GM12892 (cell line): Measurements from ENCODE around the gene ALDH3B1.

Source experiments
- POLR2A ChIP-seq: IDR thresholded peaks from 2 replicates; pipeline ENCODE4 v1.6.1; 2011; ENCODE audit warnings: low read depth, low read length, control low read depth
- POLR2AphosphoS5 ChIP-seq: IDR thresholded peaks from 2 replicates; pipeline ENCODE4 v1.6.1; 2011; ENCODE audit warnings: low read depth, low read length, control low read depth
- TAF1 ChIP-seq: IDR thresholded peaks from 2 replicates; pipeline ENCODE4 v1.6.1; 2011; ENCODE audit warnings: low read depth, mild to moderate bottlenecking, control low read depth, low read length, borderline replicate concordance

GRCh38 chr11:68040957-68041591, 30.9 kb downstream of the ALDH3B1 start:
- TF ChIP-seq POLR2AphosphoS5 (no peak), POLR2A (no peak), TAF1 (no peak)
